ENCODE results near the gene HGF.

DNA sequence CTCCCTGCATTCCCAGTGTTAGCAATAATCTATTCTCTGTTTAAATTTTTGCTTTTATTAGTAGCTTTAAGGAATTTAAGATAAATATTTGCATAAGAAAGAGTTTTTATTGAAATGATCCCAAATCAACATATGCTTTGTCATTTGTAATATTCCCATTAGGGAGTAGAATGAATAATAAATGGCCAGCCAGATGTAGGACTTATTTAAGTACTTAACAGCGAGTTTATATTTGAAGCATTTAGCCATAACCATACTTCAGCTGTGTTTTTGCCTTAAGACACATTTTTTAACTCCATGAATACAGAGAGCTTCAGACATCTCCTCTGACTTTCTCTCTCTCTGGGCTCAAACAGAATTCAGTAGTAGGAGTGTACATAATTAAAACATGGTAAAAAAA lies 103.6 kb downstream of the HGF start:
- TF ChIP-seq, protein P1, sequence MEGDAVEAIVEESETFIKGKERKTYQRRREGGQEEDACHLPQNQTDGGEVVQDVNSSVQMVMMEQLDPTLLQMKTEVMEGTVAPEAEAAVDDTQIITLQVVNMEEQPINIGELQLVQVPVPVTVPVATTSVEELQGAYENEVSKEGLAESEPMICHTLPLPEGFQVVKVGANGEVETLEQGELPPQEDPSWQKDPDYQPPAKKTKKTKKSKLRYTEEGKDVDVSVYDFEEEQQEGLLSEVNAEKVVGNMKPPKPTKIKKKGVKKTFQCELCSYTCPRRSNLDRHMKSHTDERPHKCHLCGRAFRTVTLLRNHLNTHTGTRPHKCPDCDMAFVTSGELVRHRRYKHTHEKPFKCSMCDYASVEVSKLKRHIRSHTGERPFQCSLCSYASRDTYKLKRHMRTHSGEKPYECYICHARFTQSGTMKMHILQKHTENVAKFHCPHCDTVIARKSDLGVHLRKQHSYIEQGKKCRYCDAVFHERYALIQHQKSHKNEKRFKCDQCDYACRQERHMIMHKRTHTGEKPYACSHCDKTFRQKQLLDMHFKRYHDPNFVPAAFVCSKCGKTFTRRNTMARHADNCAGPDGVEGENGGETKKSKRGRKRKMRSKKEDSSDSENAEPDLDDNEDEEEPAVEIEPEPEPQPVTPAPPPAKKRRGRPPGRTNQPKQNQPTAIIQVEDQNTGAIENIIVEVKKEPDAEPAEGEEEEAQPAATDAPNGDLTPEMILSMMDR (IDR thresholded peaks at IDR 0.05; ENCODE audit: control extremely low read depth in 1 of 3, insufficient read depth in 1 of 3, low read depth in 1 of 3, low read length in 3 of 3): no peak
- TF ChIP-seq RXRA (IDR thresholded peaks at IDR 0.05; ENCODE audit: insufficient read depth, low read depth, low read length): no peak
- TF ChIP-seq POLR2A (IDR thresholded peaks at IDR 0.05; ENCODE audit: control extremely low read depth in 1 of 2, low read depth in 2 of 2, low read length in 2 of 2): no peak
- no peak for TF ChIP-seq POLR2AphosphoS5 (IDR thresholded peaks at IDR 0.05; ENCODE audit: low read depth, low read length)
- no peak for TF ChIP-seq GABPA (IDR thresholded peaks at IDR 0.05; ENCODE audit: borderline replicate concordance, insufficient read depth, low read length)
- TF ChIP-seq EP300 (IDR thresholded peaks at IDR 0.05; ENCODE audit: borderline replicate concordance in 1 of 2, low read depth in 2 of 2, low read length in 2 of 2): no peak
- TF ChIP-seq, protein P2, sequence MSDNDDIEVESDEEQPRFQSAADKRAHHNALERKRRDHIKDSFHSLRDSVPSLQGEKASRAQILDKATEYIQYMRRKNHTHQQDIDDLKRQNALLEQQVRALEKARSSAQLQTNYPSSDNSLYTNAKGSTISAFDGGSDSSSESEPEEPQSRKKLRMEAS (IDR thresholded peaks at IDR 0.05): no peak
- no peak for TF ChIP-seq CBX8 (IDR thresholded peaks at IDR 0.05; ENCODE audit: borderline replicate concordance, low read depth, low read length)
- no peak for TF ChIP-seq FOSL1 (IDR thresholded peaks at IDR 0.05; ENCODE audit: insufficient read depth, low read depth, low read length)
- TF ChIP-seq, protein P3, sequence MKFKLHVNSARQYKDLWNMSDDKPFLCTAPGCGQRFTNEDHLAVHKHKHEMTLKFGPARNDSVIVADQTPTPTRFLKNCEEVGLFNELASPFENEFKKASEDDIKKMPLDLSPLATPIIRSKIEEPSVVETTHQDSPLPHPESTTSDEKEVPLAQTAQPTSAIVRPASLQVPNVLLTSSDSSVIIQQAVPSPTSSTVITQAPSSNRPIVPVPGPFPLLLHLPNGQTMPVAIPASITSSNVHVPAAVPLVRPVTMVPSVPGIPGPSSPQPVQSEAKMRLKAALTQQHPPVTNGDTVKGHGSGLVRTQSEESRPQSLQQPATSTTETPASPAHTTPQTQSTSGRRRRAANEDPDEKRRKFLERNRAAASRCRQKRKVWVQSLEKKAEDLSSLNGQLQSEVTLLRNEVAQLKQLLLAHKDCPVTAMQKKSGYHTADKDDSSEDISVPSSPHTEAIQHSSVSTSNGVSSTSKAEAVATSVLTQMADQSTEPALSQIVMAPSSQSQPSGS (IDR thresholded peaks at IDR 0.05; ENCODE audit: low read length): no peak
- TF ChIP-seq SAP30 (IDR thresholded peaks at IDR 0.05; ENCODE audit: insufficient read depth, insufficient replicate concordance, low read length): no peak
- no peak for TF ChIP-seq SUZ12 (IDR thresholded peaks at IDR 0.05; ENCODE audit: low read length)
